HPDE6-E6E7 (cell line): ENCODE results near the gene LMX1B.

ENCODE experiments used
- DNase-seq: peaks from one replicate; pipeline ENCODE4 v3.0.0; 2011; ENCODE audit warnings: missing footprints; ENCODE audit errors: extremely low spot score

LMX1B gene

DNA sequence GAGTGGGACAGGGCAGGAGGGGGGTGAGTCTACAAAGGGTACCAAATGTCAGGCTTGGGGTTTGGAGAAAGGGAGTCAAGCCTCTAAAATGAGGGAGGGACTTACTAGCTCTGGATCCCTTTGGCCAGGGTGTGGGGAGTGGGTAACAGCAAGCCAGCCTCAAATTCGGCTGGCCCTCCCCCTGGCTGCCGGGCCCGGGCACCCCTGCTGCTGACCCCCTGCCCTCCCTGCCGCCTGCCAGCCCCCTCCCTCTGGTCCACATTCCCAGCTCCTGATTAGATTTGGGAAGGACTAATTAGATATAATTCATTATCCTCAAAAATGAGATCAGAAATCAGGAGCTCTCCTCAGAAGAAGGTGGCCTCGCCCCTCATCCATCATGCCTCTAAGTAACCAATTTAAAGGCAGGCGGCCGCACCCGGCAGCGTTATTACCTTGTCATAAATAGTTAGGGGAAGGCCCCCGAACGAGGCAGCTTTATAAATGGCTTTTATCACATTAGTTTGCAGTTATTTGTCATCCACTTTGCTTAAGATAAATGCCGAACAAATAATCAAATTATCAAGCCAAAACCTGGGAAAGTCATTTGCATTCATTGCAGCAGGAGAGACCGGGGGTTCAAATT lies 44.6 kb downstream of the LMX1B start:
- no peak for DNase-seq

- no peak for DNase-seq
Measured at GRCh38 chr9:126658956-126659555, 45.3 kb downstream of the LMX1B start.

- DNase-seq = no peak
Measured at GRCh38 chr9:126661122-126661520, 47.4 kb downstream of the LMX1B start.

DNA sequence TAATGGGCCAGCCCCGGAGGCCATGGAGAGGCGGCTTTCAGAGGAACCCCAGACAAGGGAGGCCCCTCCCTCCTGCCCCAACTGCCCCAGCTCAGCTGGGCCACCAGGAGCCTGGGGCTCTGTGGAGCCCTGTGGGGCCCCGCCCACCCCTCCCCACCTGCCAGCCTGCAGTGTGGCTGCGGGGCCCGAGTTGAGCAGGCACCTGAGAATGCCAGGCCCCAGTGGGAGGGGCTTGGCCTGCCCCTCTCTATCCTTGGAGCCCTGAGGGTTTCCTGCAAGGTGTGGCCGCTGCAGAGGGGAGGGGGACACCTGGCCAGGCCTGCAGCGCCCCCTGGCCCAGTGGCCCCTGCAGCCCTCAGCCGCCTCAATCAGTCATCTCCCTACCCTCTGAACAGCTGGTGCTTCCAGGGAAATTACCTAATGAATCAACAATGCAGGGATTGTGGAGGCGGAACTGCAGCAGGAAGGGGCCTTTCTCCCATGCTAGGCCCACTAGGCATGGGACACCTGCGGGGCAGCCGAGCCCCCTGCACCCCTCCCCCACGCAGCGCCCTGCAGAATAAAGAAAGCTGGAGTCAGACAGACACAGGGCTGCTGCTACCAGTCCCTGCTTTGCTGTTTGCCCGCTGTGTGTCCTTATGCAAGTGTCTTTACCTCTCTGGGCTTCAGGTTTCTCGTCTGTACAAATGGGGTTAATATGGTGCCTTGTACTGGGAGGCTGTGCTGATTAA lies 48.0 kb downstream of the LMX1B start:
- peak; percentile 71 for DNase-seq

DNA sequence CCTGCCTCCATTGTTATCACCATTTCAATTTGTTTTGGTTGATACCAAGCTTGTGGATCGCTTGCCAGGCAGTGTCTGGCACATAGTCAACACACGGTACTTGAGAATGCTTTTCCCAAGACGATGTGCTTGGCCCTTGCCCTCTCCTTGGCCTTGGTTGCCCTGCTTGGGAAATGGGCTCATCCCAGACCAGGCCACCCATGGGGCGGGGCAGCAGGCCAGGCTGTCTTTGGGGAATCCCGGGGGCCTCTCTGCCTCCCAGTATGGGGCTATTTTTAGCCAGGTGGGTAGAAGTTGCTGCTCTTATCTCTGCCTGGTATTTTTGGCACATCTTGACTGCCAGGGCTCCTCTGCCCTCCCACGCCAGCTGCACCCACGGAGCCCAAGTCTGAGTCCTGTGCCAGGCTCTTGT lies 49.9 kb downstream of the LMX1B start:
- DNase-seq = no peak

DNA sequence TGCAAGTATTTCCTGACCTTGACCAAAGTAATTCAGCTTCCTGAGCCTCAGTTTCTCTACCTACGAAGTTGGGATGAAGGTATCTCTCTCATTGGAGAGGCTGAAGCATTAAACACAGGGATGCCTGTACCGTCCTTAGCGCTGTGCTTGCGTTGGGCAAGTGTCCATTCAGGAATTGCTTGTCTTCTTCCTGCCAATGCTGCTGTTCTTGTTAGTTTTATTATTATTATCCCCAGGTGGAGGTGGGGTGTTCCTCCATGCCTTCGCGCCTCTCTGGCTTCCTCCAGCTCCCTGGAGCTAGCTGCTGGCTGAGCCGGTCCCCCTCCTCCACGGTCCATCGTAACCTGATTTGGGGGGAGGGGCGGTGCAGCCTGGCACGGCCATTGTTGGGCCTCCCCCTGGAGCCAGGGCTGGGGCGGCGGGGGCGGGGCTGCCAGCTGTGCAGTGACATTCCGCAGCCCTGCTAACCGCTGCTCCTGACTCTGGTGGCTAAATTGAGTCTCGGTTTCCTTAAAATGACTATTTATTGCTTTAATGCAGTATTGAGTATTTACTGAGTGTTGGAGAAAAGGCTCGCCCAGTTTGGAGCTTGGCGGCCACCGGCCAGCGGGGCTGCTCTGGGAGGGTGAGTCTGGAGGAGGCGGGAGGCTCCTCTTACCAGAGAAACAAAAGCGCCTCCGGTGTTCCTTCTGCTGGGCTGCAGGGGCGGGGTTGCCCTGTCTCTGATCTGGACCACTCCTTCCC lies 51.3 kb downstream of the LMX1B start:
- DNase-seq = no peak

DNA sequence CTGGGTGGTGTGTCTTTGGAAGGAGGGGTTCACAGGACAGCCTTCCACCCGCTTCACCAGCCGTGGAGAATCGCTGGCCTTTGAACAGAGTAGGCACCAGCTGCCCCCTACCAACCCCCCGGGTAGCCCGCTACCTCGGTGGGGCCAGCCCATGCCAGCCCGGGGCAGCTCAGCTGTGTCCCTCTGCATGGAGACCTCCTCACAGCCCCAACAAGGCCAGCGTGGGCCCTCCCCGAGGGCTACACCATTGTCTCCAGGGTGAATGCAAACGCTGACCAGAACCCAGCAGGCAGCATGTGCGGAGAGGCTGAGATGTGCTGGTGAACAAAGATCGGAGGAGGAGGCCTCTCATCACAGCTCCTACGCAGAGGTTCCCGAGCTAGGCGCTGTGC lies 51.9 kb downstream of the LMX1B start:
- no peak for DNase-seq

DNA sequence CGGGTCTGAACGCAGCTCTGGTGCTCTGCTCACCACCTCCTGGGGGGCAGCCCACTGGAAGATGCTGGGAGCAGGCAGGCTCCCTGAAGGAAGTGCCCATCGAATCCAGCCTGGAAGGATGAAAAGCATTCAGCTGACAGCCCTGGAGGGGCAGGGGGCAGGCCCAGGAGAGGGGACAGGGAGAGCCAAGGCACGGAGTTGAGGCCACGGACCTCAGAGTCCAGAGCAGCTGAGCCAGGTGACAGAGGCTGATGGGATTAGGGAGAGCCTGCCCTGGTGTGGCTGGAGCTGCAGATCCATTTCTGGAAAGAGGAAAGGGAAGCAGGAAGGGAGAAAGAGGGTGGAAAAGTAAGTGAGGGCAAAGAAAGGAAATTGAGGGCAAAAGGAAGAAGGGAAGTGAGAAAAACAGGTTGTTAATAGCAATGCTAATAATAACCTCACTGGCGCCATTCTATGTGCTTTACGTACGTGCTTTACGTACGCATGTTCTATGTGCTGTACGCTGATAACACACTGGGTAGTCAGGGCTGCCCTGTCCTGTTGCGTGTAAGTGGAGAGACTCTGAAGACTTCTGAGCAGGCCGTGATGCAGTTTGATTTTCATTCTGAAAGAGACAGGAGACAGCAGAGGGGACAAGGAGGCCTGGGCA lies 52.6 kb downstream of the LMX1B start:
- no peak for DNase-seq

DNA sequence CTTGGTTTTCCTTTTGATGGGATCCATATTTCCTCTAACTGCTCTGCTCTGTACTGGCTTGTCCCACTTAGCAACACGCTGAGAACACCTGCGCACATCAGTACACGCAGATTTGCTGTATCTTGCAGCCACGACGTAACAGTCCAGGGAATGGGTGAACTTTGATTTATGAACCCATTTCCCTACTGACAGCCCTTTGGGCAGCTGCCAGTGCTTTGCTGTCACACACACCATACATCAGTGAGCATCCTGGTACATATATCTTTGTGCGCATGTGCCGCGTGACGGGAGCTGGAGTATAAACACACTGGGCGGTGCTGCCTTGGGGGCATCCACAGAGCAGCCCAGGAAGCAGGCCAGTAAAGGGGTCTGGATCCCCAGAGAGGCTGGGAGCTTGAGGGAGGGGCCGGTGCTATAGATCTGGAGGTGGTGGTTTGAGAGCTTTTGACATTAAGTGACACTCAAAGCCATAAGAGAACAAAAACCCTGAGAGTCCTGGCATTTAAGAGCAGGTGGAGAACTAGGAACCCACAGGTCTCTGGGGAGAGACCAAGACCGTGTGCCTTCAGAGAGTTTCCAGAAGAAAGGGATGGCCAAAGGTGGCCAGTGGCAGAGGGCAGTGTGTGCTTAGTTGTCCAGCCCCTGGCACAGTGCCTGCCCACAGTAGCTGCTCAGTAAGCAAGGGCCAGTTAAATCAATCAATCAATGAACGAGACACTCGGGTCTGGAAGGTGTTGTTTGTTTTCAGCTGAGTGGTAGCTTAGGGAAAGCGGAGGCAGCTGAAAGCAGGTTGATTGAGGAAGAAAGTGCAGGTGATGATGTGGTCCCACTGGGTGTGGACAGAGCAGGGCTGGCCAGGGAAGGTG lies 53.7 kb downstream of the LMX1B start:
- no peak for DNase-seq

- DNase-seq = no peak
Measured at GRCh38 chr9:126668058-126668457, 54.3 kb downstream of the LMX1B start.

DNA sequence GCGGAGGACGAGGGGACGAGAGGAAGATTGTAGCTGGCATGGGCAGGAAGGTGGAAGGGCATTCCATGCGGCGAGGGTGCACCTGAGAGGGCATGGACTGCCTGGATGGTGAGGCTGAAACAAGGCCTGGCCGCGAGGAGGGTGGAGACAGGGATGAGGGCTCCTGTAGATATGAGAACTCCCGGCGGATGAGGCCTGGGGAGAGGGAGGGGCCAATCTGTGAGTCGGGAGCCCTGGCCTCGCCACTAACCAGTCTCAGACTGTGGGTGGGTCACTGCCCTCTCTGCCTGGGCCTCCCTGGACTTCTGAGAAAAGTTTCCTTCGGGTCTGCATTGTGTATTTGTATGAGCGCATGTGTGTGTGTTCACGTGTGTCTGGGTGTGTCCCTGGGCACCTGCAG lies 55.4 kb downstream of the LMX1B start:
- no peak for DNase-seq

GRCh38 chr9:126670270-126670669 lies 56.5 kb downstream of the LMX1B start:
- DNase-seq = no peak

DNA sequence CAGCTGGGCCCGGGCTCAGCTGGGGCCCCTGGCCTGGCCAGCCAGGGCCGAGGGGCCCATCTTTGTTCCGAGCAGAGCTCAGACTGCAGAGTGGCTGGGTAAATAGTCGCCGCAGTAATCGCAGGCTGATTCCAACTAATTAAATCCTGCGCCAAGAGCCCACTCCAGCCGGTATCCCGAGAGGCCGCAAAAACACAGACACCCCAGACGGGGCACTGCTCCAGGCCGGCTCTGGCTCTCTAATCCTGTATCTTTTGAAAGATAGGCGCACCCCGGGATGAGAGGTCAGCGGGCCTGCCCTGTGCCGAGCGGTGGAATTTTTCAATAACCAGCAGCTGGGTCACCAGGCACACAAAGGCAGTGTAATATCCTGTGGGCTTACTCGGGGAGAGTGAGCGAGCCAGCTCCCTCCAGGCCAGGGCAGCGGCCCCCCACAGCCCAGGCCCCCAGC lies 57.7 kb downstream of the LMX1B start:
- no peak for DNase-seq

DNA sequence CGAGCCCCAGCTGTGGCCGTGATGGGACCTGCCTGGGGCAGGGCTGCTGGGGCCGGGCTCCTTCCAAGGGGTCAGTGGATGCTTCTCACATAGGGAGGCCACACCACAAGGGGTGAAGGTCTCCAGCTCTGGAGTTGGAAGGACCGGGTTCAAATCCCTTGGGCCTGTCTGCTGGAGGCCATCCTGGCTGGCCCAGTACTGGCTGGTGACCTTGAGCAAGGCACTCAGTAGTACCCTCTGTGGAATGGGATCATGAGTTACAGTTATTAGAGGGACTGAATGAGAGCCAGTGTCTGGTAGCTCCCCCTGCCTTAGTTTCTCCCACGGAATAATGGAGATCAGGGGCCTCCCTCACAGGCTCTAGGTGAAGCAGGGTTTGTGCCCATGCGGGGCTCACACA lies 58.3 kb downstream of the LMX1B start:
- DNase-seq = no peak

GRCh38 chr9:126672634-126673284 lies 59.0 kb downstream of the LMX1B start:
- DNase-seq = no peak

DNA sequence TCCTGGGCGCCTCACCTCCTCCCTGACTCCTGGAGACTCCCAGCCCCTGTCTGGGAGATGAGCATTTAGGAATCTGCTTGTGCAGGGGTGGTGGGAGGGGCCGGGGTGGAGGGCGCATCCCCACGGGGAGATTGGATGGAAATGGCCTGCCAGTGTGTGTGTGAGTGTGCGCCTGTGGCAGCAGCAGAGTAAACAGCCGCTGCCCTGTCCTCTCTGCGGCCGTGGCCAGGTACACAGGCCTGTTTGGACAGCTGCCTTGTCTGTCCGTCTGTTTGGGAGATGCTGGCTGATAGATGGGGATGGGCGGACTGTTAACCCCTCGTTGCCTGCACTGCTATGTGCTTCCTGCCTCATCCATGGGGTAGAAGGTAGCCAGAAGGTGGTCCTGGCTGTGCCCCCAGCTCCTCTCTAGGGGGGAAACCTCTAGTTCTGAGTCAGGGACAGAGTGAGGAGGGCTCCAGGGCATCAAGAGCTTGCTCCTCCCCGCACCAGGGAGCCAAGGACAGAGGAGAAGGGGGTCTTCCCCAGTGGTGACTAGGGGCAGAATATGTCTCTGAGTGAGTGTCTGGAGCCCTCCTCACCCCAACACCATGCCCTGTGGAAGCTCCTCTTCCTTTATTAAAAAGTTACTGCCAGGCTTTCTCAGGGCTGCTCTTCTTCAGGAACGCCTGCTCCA lies 60.1 kb downstream of the LMX1B start:
- no peak for DNase-seq

GRCh38 chr9:126674365-126675146 lies 60.8 kb downstream of the LMX1B start:
- no peak for DNase-seq

- no peak for DNase-seq
Measured at GRCh38 chr9:126675147-126675467, 61.4 kb downstream of the LMX1B start.

DNA sequence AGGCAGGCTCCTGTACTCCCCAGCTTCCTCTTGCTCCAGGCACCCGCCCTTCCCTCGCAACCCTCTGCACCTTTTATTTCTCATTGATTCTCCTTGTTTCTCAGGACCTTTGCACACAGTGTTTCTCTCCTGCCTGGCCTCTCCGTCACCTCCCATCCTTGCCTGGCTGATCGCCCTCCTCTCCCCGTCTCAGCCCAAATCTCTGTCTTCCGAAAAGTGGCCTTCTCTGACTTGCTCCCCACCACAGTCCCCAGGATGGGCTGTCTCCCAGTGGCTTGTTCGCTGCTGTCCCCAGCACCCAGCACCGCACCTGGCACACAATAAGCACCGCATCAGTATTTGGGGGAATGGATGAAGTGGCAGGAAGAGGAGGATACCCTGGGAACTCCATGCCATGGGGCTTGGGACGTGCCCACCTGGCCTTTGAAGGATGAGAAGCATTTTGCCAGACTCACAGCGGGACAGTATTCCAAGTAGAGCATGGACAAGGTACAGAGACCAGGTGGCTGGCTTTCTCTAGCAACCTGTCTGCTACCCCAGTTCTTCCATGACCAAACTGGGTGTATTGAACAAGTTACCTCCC lies 62.5 kb downstream of the LMX1B start:
- DNase-seq = no peak
